ENCODE results near the gene RCOR3. TPM values are rescaled to one million over a fixed set of nuclear protein-coding genes. Genes with fewer than 3 reads are reported as not detected.

The RCOR3 gene
- total RNA-seq, 2 donors from 2014 or later, result 24.0 to 34.9 TPM

DNA sequence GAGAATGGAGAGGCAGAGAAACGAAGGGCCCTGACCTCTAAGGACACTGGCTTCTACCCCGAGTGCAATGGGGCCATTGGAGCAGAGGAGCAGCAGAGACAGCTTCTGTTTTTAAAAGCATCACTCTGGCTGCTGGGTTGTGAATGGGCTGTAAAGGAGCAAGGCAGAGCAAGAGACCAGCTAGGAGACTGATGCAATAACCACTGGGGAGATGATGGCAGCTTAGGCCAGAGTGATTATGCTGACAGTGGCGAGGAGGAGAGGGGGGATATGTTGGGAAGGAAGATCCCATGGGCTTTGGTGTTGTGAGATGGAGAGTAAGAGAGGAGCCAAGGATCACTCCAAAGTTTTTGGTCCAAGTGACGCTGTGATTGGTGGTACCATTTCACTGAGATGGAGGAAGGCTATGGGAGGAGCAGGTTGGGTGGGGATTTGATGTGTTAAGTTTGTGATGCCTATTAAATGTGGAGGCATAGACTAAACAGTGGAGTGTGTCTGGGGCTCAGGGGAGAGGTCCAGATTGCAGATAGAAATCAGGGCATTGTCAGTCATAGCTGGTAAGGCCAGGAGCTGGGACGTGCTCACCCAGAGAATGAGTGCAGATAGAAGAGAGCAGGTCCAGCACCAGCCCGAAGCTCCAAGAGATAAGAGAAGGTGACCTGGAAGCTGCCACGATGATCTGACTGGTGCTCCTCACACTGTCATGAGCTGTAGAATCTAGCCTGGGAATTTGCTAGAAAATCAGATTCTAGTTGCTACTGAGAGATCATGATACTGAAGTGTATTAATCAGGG lies 78.5 kb downstream of the RCOR3 start:
- H3K36me3 ChIP-seq, result no peaks in the 10 kb centered on the region
- H3K4me1 ChIP-seq, result peaks cover 0 to 5% of the 10 kb centered on the region in 2 donors
- H3K9me3 ChIP-seq, result no peaks in the 10 kb centered on the region
- DNase-seq (ENCODE audit: low spot score), result no peak
- H3K4me3 ChIP-seq, result no peak overlapping the region
- H3K27me3 ChIP-seq, result no peaks in the 10 kb centered on the region
- TF ChIP-seq, protein P1, sequence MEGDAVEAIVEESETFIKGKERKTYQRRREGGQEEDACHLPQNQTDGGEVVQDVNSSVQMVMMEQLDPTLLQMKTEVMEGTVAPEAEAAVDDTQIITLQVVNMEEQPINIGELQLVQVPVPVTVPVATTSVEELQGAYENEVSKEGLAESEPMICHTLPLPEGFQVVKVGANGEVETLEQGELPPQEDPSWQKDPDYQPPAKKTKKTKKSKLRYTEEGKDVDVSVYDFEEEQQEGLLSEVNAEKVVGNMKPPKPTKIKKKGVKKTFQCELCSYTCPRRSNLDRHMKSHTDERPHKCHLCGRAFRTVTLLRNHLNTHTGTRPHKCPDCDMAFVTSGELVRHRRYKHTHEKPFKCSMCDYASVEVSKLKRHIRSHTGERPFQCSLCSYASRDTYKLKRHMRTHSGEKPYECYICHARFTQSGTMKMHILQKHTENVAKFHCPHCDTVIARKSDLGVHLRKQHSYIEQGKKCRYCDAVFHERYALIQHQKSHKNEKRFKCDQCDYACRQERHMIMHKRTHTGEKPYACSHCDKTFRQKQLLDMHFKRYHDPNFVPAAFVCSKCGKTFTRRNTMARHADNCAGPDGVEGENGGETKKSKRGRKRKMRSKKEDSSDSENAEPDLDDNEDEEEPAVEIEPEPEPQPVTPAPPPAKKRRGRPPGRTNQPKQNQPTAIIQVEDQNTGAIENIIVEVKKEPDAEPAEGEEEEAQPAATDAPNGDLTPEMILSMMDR (IDR thresholded peaks at IDR 0.05), result no peak
- no peak overlapping the region for H3K27ac ChIP-seq

DNA sequence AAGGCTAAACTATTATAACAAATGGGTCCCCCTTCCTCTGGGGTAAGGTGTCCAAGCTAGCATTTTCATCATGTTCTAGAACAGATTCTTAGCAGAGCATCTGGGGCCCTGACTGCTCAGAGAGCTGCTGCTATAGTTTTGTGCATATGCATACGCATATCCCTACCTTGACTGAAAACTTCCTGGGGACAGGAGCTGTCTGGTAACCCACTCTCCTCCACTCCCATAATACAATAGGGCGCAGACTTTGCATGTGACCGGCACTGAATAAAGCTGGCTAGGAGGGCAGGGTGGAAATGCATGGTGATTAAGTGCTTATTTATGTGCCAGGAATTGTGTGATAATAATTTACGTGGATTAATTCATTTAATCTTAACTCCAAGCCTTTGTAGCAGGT lies 79.1 kb downstream of the RCOR3 start:
- TF ChIP-seq, protein P1 (IDR thresholded peaks at IDR 0.05), result no peak

GRCh38 chr1:211339631-211340041 lies 80.5 kb downstream of the RCOR3 start:
- Histone ChIP-seq H3K9me3 (no peaks in the 10 kb centered on the region), H3K27ac (no peak overlapping the region), H3K36me3 (no peaks in the 10 kb centered on the region), H3K4me3 (no peak overlapping the region), H3K4me1 (peaks cover 0 to 4% of the 10 kb centered on the region in 2 donors), H3K27me3 (no peaks in the 10 kb centered on the region)
- TF ChIP-seq, protein P1 (IDR thresholded peaks at IDR 0.05), result no peak
- DNase-seq (ENCODE audit: low spot score), result no peak

More for the DNA sequence above, 79.1 kb downstream of the RCOR3 start:
- H3K27me3 ChIP-seq, result no peaks in the 10 kb centered on the region
- no peaks in the 10 kb centered on the region for H3K9me3 ChIP-seq
- no peak for DNase-seq (ENCODE audit: low spot score)
- H3K4me1 ChIP-seq, result peaks cover 0 to 4% of the 10 kb centered on the region in 2 donors
- no peak overlapping the region for H3K27ac ChIP-seq
- H3K36me3 ChIP-seq, result no peaks in the 10 kb centered on the region
- no peak overlapping the region for H3K4me3 ChIP-seq

DNA sequence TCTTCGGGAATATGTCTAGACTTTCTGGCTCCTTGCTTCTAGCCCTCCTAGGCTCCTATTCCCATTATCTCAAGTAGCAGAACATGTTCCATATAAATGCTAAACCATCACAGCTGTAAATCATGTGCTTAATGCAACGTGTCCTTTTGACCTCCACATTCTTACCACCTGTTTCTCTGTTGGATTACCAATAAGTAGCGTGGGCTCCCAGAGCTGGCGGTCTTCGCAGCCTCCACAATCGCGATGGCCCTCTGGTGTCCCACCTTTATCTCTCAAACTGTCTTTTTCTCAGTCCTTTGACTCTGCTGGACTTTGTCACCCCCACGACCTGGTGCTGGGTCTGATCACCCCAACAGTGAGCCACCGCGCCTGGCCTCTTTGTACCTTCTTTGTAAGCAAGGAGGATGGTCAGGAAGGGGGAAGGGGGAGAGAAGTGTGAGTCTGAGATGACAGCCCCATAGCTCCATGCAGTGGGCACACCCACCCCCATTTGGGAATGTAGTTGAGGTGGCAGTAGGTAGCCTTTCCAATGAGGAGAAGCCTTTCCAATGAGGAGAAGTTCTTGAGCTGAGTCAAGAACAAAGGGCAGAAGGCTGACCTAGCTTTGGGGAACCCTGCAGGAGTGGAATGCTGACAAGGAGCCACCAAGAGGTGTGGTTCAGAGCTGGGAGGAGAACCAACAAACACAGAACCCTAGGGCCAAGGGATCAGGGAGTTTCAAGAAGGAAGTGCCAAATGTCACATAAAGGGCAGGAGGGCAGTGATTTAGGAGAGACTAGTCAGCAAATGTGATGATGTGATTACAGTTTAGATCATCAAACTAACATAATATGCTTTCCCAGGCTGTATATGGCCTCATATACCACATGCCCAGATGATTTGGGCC lies 81.7 kb downstream of the RCOR3 start:
- no peaks in the 10 kb centered on the region for H3K9me3 ChIP-seq
- H3K27me3 ChIP-seq, result no peaks in the 10 kb centered on the region
- H3K36me3 ChIP-seq, result no peaks in the 10 kb centered on the region
- no peak overlapping the region for H3K4me3 ChIP-seq
- H3K4me1 ChIP-seq, result no peaks in the 10 kb centered on the region
- DNase-seq (ENCODE audit: low spot score), result no peak
- TF ChIP-seq, protein P1 (IDR thresholded peaks at IDR 0.05), result no peak
- H3K27ac ChIP-seq, result no peak overlapping the region

DNA sequence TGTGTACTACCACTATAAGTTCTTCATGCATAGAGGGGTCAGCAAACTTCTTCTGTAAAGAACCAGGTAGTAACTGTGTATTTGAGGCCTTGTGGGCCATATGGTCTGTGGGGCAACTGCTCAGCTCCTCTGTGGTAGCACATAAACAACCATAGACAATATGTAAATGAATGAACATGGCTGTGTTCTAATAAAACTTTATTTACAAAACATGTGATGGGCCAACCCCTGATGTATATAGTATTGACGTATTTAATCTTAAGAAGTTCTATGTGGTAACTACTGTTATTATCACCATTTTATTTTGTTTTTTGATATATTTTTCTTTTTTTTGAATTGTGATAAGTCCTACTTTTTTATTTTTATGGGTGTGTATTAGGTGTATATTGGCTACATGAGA lies 82.8 kb downstream of the RCOR3 start:
- TF ChIP-seq, protein P1 (IDR thresholded peaks at IDR 0.05), result no peak
- H3K4me3 ChIP-seq, result no peak overlapping the region
- no peaks in the 10 kb centered on the region for H3K27me3 ChIP-seq
- no peaks in the 10 kb centered on the region for H3K9me3 ChIP-seq
- no peaks in the 10 kb centered on the region for H3K36me3 ChIP-seq
- H3K27ac ChIP-seq, result no peak overlapping the region
- H3K4me1 ChIP-seq, result no peaks in the 10 kb centered on the region
- no peak for DNase-seq (ENCODE audit: low spot score)
